Gastroesophageal sphincter (tissue), 3 donors: ENCODE results near the gene KIF20A.

ENCODE experiments used
- POLR2A ChIP-seq, 2 donors: fragments of 450-650 bp; IDR thresholded peaks; one replicate each; pipeline ENCODE4 v1.6.1; 2017; ENCODE audit warnings: antibody characterized with exemption in 2 of 2, mild to moderate bottlenecking in 2 of 2, moderate library complexity in 1 of 2
- POLR2AphosphoS5 ChIP-seq: sonication (generic); formaldehyde crosslinking; IDR thresholded peaks from one replicate; pipeline ENCODE4 v1.6.1; 2017; ENCODE audit warnings: antibody characterized with exemption
- TF ChIP-seq, protein P1 (sequence below), 4 experiments: fragments of 200-600 bp in 2 of 4; fragments of 450-650 bp in 2 of 4; sonication (generic) in 1 of 4; IDR thresholded peaks; one replicate each; pipeline ENCODE4 v1.5.1; 2017 to 2019; ENCODE audit warnings: antibody characterized with exemption in 4 of 4, mild to moderate bottlenecking in 2 of 4, moderate library complexity in 2 of 4

DNA sequence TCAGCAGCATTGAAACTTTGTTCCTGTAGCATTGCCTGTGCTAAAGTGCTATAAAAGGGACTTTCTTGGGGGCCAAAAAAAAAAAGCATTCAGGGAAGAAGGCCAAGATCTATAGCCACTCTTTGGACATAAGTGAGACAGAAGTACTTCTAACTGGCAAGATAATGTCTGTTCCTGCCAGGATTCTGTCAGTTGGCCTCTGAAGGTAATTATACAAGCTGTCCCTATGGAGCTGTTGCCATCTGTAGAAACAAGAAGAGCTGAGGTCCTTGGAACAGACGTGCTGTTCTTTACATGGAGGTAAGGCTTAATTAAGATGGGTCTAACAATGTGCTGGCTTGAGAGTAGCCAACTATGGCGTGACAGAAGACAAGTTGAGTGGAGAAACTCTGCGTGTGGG is 9.7 kb downstream of the KIF20A start:
- TF ChIP-seq, protein P1, sequence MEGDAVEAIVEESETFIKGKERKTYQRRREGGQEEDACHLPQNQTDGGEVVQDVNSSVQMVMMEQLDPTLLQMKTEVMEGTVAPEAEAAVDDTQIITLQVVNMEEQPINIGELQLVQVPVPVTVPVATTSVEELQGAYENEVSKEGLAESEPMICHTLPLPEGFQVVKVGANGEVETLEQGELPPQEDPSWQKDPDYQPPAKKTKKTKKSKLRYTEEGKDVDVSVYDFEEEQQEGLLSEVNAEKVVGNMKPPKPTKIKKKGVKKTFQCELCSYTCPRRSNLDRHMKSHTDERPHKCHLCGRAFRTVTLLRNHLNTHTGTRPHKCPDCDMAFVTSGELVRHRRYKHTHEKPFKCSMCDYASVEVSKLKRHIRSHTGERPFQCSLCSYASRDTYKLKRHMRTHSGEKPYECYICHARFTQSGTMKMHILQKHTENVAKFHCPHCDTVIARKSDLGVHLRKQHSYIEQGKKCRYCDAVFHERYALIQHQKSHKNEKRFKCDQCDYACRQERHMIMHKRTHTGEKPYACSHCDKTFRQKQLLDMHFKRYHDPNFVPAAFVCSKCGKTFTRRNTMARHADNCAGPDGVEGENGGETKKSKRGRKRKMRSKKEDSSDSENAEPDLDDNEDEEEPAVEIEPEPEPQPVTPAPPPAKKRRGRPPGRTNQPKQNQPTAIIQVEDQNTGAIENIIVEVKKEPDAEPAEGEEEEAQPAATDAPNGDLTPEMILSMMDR (IDR thresholded peaks at IDR 0.05) = no peak
- TF ChIP-seq POLR2AphosphoS5 (no peak), POLR2A (IDR thresholded peaks at IDR 0.05) (no peak)
